Adrenal gland (tissue), 12 donors: ENCODE measurements around the gene SLC16A2. TPM values are rescaled to one million over a fixed set of nuclear protein-coding genes. Genes with fewer than 3 reads are reported as not detected.

Experiments used
- DNase-seq, 7 donors: peaks; one replicate each; pipeline ENCODE4 v3.0.0-alpha.2; 2019 to 2020
- H3K27ac ChIP-seq, 5 donors: fragments of 200-600 bp; sonication (generic) in 4 of 5; 1 replicate in 3 of 5; 2 replicates in 2 of 5; pipeline versions ENCODE4 v1.5.1 to v1.8.0; 2016 to 2020; ENCODE audit warnings: mild to moderate bottlenecking in 1 of 5
- H3K27me3 ChIP-seq: fragments of 200-600 bp; 2 replicates; pipeline ENCODE4 v1.8.0; 2021
- H3K36me3 ChIP-seq, 2 donors: fragments of 200-600 bp; replicated peaks in 1 of 2; 1 replicate in 1 of 2; 2 replicates in 1 of 2; pipeline versions ENCODE4 v1.5.1 to v1.8.0; 2018 to 2022
- H3K4me1 ChIP-seq, 2 donors: fragments of 200-600 bp; replicated peaks in 1 of 2; 1 replicate in 1 of 2; 2 replicates in 1 of 2; pipeline versions ENCODE4 v1.5.1 to v1.8.0; 2018 to 2021
- H3K4me3 ChIP-seq, 4 donors: fragments of 200-600 bp; sonication (generic) in 3 of 4; one replicate each; pipeline ENCODE4 v1.5.1; 2016 to 2018
- H3K9me3 ChIP-seq, 3 donors: fragments of 200-600 bp; sonication (generic) in 1 of 3; replicated peaks in 1 of 3; 1 replicate in 2 of 3; 2 replicates in 1 of 3; pipeline versions ENCODE4 v1.5.1 to v1.8.0; 2016 to 2021
- CTCF ChIP-seq, 6 experiments: fragments of 450-650 bp in 4 of 6; fragments of 200-600 bp in 2 of 6; sonication (generic) in 1 of 6; IDR thresholded peaks; 1 replicate in 5 of 6; 2 replicates in 1 of 6; pipeline versions ENCODE4 v1.5.1 to v1.8.0; 2016 to 2021; ENCODE audit warnings: antibody characterized with exemption in 6 of 6, mild to moderate bottlenecking in 2 of 6, moderate library complexity in 1 of 6
- POLR2A ChIP-seq, 2 donors: fragments of 450-650 bp; IDR thresholded peaks; one replicate each; pipeline ENCODE4 v1.6.1; 2017; ENCODE audit warnings: antibody characterized with exemption in 2 of 2, mild to moderate bottlenecking in 2 of 2, moderate library complexity in 1 of 2
- WGBS, 4 donors: extraction: QIAGEN DNeasy Blood & Tissue Kit in 2 of 4; methylation state at CpG; one replicate each; pipeline versions ENCODE4 v1.1.5 to v1.1.7; 2013 to 2017; 5-methylcytosine and 5-hydroxymethylcytosine counted together
- intact Hi-C, 2 donors: fragments of 100-400 bp; cut with DNase I; formaldehyde crosslinking; loops; one replicate each; pipeline versions ENCODE4 v1.14.1 to v1.15.0; 2022 to 2023
- polyA plus RNA-seq, 3 donors: library from polyadenylated mRNA; stranded (reverse); fragments of 200-250 nt in 2 of 3; fragments of 350-450 nt in 1 of 3; fragmentation: Illumina TruSeq in 1 of 3; extraction: RNeasy Lipid Tissue Mini Kit (QIAGEN cat#74804) in 1 of 3; gene quantifications; one replicate each; pipeline ENCODE4 v1.2.3, GENCODE V29; 2013 to 2014
- total RNA-seq, 9 donors: library from RNA; depleted of rRNA in 4 of 9; stranded (reverse); fragments of >200 nt in 4 of 9; fragments of 120-200 nt in 1 of 9; fragmentation: NEBNext Ultra II Directional in 1 of 9; extraction: Animal tissue kit (Norgen Biotek cat#: 25700) in 1 of 9; gene quantifications; one replicate each; pipeline versions ENCODE4 v1.1.0 to v1.2.4, GENCODE V29; 2013 to 2023
- donor health status: healthy with polysubstance abuse.
- donor health status: Bipolar disorder and iron deficiency.
- donor health status: DM: yes; HTN: yes; CAD: no.
- donor health status: DM: no; HTN: no; CAD: no.
- donor health status: DM: no; HTN: no; CAD: no.
- donor health status: DM: yes; HTN: yes; CAD: no.

The SLC16A2 gene
- total and polyA plus RNA-seq, 12 donors = 9.3 to 109 (median 46.9) TPM

GRCh38 chrX:74446876-74447275 lies 25.6 kb downstream of the SLC16A2 start:
- H3K4me1 ChIP-seq = peaks cover 0 to 15% of the 10 kb centered on the region in 2 donors
- H3K4me3 ChIP-seq = no peak overlapping the region
- no peaks in the 10 kb centered on the region for H3K36me3 ChIP-seq
- TF ChIP-seq CTCF (IDR thresholded peaks at IDR 0.05) (no peak), POLR2A (IDR thresholded peaks at IDR 0.05) (no peak)
- no peak overlapping the region for H3K27ac ChIP-seq
- intact Hi-C loops = no loop called here
- DNase-seq = no peak
- WGBS, 4 donors = 70 to 86% (median 75%) methylated on average over 1 of the region's 1 CpG
- H3K27me3 ChIP-seq = no peaks in the 10 kb centered on the region
- H3K9me3 ChIP-seq = no peaks in the 10 kb centered on the region

GRCh38 chrX:74448669-74449068 lies 27.4 kb downstream of the SLC16A2 start:
- H3K27ac ChIP-seq = no peak overlapping the region
- H3K36me3 ChIP-seq = no peaks in the 10 kb centered on the region
- DNase-seq = no peak
- WGBS, 4 donors = 74 to 96% (median 83%) methylated on average over 1 to 5 of the region's 5 CpGs
- no peaks in the 10 kb centered on the region for H3K27me3 ChIP-seq
- intact Hi-C loops = no loop called here
- H3K4me1 ChIP-seq = peaks cover 0 to 7% of the 10 kb centered on the region in 2 donors
- H3K9me3 ChIP-seq = no peaks in the 10 kb centered on the region
- TF ChIP-seq CTCF (IDR thresholded peaks at IDR 0.05) = no peak
- no peak for TF ChIP-seq POLR2A (IDR thresholded peaks at IDR 0.05)
- H3K4me3 ChIP-seq = no peak overlapping the region

- 75 to 100% (median 89%) methylated on average over 1 to 2 of the region's 2 CpGs for WGBS, 4 donors
- intact Hi-C loops = no loop called here
- no peak for TF ChIP-seq POLR2A (IDR thresholded peaks at IDR 0.05)
- no peak for TF ChIP-seq CTCF (IDR thresholded peaks at IDR 0.05)
- H3K27me3 ChIP-seq = no peaks in the 10 kb centered on the region
- peaks cover 0 to 7% of the 10 kb centered on the region in 2 donors for H3K4me1 ChIP-seq
- no peak for DNase-seq
- no peak overlapping the region for H3K4me3 ChIP-seq
- H3K36me3 ChIP-seq = no peaks in the 10 kb centered on the region
- H3K9me3 ChIP-seq = no peaks in the 10 kb centered on the region
- no peak overlapping the region for H3K27ac ChIP-seq
Observed at GRCh38 chrX:74449322-74449936, 28.1 kb downstream of the SLC16A2 start.

- intact Hi-C loops = no loop called here
- no peaks in the 10 kb centered on the region for H3K27me3 ChIP-seq
- 45 to 65% (median 60%) methylated on average over 3 of the region's 3 CpGs for WGBS, 4 donors
- H3K4me1 ChIP-seq = peaks cover 0 to 7% of the 10 kb centered on the region in 2 donors
- H3K9me3 ChIP-seq = no peaks in the 10 kb centered on the region
- TF ChIP-seq POLR2A (IDR thresholded peaks at IDR 0.05) (no peak), CTCF (IDR thresholded peaks at IDR 0.05) (no peak)
- no peaks in the 10 kb centered on the region for H3K36me3 ChIP-seq
- no peak overlapping the region for H3K27ac ChIP-seq
- H3K4me3 ChIP-seq = no peak overlapping the region
- DNase-seq = no peak
Observed at GRCh38 chrX:74449937-74450330, 28.6 kb downstream of the SLC16A2 start.
